NCI-H2171 (cell line): Measurements from ENCODE around the gene ANGPTL2.
"Not testable (repeated sequence)": the region's sequence is repeated elsewhere in the genome, so short reads cannot be mapped to it uniquely, and the experiment has no call there.

Experiments
- DNase-seq: peaks from one replicate; lab custom pipeline; 2025; lab: John Stamatoyannopoulos, UW

The ANGPTL2 gene

DNA sequence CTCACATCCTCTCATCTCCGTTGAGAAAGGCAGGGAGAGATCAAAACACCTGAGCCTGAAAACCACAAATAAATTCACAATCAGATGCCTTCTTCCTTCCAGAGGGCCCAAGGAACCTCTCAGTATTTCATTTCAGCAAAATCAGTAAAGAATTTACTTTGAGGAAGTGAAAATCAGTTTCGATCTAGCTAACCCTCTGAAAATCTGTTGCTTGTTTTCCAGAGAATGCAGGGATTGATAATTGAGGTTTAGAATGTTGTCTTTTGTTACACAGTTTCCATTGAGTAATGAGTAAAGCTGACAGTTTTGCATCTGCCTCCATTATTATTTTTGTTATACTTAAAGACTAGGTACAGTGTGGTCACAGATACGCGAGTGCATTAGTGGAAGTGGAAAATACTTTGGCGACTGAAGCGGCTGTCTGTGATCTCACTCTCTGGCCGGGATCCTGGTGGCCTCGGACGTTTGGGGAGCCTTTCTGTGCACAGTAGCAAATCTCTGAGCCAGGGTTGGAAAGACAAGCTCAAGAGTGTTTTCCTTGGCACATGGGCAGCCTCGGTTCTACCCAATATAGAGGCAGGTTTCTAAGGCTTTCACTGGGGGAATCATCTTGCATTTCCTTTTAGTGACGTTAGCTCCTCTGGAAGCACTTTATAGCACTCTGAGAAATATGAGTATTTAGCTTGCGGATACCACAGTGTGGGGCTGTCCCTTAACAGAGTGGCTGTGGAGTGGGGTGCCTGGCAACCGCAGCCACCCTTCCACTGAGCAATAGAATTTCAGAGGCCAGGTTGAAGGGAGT lies 32.2 kb upstream of the ANGPTL2 start:
- no peak for DNase-seq

DNA sequence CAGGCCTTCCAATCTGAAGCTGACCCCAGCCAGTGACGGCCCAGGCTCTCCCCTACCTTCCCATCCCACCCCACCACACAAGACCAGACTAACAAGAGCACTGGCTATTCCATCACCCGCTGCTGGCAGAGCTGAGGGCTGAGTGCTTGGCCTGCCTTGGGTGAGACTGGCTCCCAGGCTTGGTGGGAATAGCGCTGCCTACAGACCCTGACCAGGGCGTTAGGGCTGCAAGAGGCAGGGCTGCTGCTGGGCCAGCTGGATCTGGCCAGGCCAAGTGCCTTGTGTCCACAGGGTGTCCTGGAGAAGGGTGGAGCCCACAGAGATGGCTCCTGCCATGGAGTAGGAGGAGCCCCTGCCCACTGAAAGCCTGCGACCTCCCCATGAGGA lies 31.6 kb upstream of the ANGPTL2 start:
- DNase-seq: no peak

DNA sequence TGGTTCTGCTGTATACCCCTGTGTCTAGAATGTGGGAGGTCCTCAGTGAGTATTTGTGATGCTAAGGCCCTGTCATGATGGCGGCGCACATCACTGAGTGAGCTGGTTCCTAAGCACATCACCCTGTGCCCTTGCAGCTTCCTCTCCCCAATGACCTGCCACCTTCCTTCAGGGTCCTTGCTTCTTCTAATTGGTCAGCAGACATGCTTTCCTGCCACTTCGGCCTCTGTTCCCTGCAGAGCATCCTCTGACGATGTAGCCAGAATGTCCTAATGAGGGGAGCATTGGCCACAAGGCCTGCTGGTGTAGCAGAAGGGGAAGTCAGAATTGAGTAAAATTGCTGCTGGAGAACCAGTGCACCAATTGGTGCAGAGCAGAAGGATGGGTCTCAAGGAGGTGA lies 31.1 kb upstream of the ANGPTL2 start:
- no peak for DNase-seq

DNA sequence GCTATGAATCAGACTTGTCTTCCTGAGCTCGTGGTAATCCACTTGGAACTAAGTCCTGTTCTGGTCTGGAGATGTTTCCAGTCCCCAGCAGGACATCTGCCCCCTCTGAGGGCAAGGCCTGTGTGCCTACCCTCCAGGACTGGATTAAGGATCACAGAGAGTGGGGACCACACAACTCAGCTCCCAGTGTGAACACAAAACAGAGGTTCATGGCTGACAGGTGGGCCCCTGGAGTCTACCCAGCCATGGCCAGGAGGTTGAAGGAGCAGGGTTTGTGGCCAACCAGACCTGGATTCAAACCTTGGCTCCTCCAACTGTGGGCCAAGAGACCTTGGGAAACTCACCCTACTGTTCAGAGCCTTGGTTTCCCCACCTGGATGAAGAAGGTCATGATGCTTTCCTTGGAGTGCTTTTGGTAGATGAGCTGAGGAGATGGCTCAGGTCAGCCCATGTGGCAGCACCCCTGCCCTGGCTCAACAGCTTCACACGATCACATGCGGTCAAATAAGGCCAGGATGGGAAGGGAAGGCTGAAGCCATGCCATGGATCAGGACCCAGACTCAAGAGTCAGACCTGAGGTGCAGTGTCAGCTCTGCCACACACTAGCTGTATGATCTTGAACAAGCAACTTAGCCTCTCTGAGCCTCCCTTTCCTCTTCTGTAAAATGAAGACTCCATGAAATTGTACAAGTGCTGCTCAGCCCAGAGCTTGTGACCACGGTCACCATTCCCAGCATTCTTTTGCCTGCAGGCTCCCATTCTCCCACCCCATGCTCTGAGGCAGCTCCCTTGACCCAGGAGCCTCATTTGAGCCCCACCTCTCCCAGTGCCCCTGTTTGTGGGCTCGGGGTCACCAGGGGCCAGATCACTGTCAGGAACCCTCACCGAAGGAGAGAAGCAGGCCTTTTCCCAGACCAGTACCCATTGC lies 27.3 kb upstream of the ANGPTL2 start:
- DNase-seq: no peak

DNA sequence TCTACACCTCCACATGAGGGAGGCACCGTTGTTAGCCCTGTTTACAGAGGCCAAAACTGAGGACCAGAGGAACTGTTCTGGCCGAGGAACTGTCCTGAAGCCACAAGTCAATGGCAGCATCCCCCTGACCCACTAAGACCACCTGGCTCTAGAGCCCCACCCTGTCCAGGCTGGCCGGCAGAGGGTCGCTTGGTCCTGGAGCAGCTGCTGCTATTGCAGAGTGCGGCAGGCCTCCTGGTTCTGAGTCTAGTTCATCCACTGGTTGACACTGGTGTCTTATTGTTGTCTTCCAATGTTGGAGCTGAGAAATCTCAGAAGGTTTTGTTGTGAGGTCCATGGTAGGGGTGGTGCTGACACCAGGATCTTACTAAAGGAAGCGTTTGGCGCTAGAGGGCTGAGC lies 26.6 kb upstream of the ANGPTL2 start:
- DNase-seq: no peak

DNA sequence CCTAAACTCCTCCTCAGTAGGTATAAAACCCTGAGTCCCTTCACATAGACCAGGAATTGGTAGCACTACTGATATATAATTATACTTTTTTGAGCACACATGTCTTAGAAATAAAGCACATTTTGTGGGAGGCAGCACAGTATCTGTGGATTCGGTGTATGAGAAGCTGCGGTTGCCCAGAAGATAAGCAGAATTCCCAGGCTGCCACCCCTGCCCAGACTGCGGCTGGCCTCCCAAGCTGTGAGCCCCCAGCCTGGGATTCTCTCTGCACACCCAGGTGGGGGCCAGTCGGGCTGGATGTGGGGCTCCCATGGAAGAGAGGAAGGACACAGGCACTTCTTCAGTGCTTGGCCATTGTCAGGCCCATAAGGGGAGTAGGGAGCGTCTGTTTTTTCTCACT lies 25.6 kb upstream of the ANGPTL2 start:
- no peak for DNase-seq

DNA sequence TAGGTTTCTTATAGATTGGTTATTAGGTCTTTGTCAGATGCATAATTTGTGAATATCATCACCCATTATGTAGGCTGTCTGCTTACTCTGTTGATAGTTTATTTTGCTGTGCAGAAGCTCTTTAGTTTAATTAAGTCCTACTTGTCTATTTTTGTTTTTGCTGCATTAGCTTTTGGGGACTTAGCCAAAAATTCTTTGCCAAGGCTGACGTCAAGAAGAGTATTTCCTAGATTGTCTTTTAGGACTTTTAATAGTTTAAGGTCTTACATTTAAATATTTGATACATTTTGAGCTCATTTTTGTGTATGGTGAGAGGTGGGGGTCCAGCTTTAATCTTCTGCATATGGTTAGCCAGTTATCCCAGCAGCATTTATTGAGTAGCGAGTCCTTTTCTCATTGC lies 24.8 kb upstream of the ANGPTL2 start:
- no peak for DNase-seq

DNA sequence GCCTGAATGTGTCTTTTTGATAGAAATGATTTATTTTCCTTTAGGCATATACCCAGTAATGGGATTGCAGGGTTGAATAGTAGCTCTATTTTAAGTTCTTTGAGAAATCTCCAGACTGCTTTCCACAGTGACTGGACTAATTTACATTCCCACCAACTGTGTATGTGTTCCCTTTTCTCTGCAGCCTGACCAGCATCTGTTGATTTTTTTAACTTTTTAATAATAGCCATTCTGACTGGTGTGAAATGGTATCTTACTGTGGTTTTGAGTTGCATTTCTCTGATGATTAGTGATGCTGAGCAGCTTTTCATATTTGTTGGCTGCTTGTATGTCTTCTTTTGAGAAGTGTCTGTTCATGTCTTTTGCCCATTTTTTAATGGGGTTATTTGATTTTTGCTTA lies 24.4 kb upstream of the ANGPTL2 start:
- DNase-seq: not testable (repeated sequence)

DNA sequence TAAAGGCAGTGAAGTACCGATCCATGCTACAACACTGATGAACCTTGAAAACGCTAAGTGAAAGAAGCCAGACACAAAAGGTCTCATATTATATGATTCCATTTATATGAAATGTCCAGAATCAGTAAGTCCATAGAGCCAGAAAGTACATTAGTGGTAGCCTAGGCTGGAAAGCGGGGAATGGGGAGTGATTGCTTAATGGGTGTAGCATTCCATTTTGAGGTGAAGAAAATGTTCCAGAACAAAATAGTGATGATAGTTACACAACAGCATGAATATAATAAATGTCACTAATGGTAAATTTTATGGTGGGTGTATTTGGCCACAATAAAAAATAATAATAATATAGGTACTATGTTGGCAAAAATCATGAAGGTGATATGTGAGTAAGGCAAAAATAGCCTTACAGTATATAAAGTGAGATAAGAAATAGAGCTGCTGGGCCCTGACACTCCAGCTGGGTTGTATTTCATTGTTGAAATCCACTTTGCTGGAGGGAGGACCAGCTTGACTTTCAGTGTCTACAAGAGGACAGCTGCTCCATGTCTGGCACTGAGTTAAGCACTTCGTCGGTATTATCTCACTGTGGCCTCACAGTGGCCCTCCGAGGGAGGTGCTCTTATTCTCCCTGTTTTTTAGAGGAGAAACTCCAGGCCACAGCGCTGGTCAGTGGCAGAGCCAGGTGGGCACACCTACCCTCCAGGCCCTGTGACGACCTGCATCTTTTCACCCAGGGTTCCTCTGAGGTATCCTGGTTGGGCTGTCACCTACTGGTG lies 22.4 kb upstream of the ANGPTL2 start:
- DNase-seq: no peak

DNA sequence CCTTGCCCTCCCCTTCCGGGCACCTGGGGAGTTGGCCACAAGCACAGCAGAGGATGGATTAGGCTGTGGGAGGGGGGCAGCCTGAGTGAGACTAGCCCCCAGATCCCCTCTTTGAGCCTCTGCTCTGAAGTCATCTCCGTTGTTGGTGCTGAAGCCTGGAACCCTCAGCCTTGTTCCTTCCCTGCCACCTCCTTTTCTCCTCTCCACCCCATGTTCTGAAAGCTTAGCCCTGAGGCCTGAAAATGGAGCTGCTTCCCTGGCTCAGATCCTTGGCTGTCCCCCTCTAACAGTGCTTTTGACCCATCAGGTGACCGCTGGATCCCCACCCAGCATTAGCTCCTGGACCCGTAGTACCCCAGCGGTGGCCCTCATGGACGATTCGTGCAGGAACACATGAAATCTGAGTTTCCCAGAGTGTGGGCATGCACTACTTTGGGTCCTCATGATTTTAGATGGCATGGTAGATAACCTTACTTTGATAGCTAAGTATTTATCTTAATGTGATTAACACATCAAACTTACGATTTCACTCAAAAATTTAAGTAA lies 21.6 kb upstream of the ANGPTL2 start:
- no peak for DNase-seq

DNA sequence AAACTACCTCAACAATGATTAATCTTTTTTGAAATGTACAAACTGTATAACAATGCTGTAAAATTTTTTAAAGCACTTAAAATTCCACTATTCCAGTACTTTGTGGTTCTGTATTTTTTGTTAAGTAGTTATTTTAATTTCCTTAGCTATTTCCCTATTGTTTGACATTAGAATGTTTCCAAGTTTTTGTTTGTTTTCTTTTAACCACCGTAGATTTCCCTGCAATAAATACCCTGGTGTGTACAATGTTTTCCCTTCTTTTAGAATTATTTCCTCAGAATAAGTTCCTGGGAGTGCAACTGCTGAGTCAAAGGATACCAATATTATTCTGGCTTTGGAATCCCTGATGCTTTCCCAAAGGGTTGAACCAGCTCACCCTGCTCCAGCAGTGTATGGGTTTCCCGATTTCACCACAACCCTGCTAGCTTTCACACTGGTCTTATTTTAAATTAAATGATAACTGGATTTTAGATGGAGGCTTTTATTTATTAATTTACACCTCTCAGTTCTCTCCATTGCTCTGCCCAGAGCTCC lies 20.6 kb upstream of the ANGPTL2 start:
- DNase-seq: no peak

DNA sequence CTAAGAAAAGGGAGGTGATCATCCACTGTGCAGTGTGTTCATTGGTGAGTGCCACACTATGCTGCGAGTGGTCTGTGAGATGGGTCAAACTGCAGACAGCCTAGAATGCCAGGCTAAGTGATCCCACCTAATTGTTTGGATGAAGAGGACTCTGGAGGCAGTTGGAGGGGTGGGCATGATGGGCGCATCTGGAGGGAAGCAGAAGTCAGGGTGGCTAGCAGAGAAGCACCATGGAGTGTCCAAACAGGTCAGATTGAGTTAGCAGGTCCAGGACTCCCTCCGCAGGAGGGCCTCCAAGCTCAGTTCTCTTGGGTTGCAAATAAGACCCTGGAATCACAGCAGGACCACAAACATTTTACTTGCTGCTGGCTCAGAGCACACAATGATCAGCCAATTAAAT lies 19.9 kb upstream of the ANGPTL2 start:
- no peak for DNase-seq

DNA sequence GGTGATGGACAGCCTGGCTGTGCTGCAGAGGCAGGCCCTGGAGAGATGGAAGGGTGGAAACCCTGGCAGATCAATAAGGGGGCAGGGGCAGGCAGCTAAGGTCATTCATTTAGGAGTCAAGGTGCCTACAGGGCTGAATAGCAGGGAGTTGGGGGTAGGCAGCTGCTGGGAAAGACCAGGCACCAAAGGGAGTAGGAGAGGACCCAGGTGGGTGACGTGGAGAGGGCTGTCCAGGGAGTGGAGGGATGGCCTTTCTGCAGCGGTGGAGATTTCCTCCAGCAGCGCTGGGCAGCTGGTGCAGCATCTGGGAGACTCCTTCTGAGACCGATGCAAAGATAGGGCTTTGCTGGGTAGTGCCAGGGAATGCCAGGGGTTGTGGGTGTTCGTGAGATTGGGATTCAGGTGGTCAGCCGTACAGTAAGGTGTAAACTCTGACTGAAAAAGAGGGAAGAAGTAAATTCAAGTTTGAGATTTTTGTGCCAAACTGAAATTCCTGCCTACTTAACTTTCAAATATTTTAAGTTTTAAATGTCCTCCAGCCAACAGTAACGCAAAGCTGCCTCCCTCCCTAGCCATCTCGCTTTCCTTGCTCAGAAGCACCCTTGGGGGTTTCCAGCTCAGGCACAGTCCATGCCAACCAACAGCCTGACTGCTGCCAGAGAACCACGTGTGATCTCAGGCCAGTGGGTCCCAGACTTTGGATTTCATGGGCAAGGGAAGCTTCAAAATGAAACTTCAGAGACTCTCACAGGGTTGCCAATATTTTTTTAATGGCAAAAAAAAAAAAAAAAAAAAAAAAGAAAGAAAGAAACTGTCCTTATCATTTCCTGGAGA lies 18.6 kb upstream of the ANGPTL2 start:
- no peak for DNase-seq

DNA sequence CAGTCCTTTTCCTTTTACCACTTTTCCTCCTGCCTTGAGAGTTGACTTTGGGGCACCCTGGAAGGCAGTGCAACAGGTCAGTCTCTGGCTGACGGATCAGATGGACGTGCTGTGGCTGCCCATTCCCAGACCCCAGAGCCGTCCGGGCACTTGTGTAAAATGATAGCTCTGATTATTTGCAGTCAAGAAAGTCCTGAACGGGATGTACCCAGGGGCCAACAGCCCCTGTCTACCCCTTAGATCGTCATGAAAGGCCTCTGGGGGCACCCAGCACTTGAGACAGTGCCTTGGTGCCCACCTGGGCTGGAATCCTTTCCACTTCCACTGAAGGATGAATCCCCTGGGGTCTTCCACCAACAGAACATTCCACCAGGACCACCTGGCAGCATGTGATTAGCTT lies 17.7 kb upstream of the ANGPTL2 start:
- no peak for DNase-seq

DNA sequence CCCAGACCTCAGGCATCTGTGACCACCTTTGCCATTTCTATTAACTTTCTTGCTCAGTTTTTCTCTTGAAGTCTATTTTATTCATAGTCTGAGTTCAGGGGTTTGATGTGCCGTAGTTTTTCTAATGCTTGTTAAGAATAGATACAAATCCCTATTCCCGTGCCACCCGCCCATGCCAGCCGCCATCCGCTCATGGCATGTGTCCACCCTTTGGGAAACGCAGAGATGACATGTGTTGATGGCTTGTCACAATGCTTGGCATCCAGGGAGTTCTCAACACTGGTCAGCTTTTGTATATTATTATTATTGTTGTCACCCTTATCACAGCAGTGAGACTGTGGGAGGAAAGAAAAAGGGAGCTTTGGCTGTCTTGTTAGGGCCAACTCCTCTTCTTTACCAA lies 17.3 kb upstream of the ANGPTL2 start:
- DNase-seq: no peak

DNA sequence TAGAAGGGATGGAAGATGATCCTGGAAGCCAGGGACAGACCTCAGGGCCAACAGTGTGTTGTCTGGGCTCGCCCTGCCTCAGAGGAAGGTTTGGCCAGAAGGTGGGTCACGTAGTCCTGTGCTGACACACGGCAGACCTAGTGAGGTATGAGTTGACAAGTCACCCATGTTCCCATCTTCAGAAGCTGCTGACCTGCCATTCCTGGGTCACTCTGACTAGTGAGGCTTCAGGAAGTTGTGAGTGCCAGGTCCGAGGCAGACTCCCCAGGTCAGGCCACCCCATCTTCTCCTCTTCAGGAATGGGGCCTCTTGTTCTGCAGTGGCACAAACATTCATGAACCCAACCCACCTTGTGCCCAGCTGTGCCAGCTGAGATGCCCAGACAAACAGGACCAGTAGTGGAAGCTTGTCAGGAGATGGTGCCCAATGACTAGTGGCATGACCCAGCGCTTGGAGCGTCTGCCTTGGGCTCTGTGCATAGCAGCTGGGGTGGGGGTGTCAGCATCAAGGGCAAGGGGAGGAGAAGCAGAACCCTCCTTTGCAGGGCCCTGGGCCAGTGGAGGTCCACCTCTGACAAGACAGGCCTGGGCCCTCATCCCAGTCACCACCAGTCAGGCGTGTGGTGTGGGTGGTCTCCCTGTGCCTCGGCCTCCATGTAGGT lies 16.8 kb upstream of the ANGPTL2 start:
- DNase-seq: no peak

DNA sequence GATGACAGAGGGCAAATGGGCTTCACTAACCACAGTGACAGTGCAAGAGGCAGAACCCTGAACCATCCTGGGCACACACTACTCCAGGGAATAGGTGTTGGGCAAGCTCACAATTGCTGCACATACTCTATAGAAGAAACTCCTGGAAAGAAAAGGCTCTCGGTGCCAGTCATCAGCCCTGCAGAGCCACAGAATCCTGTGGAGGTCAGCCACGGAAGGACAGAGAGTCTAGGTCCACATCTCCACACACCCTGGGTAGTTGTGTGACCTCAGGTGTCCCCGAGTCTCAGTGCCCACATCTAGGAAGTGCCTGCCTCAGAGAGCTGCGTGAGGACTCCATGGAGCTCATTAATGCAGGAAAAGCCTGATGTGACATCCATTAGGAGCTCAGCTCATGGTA lies 16.0 kb upstream of the ANGPTL2 start:
- no peak for DNase-seq

DNA sequence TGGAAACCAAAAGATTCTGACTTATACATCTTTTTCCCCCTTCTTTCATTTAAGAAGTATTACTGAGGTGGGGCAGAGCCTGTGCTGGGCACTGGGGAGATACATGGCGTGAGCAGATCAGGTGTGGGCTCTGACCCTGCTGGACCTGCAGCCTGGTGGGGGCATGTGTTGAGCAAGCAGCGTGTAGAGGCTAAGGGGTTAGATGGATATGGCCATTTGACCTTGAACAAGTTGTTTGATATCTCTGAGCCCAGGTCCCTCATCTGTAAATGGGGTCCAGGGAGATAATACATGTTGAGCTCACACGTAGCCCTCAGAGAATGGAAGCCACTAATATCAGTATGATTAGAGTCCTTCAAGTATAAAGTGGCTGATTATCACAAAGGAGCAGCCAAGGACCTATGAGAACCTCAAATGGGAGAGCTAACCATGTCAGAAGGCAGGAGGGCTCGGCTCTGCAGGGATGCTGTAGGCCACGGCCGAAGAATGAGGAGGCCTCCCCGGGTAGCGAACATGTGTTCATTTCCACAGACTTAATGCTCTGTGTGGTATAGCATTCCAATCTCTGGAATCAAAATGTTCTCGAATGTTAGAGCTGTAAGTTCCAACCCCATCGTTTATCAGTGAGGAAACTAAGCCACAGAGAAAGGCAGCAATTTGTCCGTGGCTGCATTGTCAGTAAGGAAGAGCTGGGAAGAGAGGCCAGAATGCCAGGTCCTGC lies 15.4 kb upstream of the ANGPTL2 start:
- DNase-seq: no peak

DNA sequence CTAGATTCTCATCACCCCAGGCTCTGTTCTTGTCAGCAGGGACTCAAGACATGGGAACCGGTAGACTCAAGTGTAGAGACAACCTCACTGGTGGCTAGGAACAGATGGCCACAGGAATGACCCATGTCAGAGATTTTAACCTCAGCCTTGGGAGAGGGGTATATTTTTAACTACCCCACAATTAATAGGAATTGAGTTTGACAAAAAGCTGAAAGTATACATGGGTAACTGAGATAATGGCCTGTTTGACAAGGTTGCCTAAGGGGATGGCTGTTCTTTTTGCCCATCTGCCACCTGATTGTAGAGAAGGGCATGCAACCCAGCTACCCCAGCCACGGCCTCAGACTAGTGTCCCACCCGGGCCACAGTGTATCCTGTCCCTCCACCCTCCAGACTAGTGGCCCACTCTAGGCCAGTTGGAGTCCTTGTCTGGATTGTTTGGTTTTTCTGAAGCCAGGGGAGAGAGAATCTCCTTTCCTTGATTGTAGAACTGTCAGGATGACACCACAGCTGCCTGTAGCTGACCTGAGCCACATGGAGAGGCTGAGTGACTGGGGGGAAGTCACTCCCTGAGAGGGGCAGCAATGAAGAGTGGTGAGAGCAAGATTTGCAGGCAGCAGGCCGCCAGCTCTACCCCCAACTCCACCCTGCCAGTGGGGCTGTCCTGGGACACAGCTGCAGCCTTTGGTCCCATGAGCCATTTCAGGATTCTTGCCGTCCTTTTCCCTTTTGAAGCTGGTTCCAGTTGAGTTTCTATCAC lies 14.6 kb upstream of the ANGPTL2 start:
- DNase-seq: no peak
